ENCODE data around the gene NDEL1.

DNA sequence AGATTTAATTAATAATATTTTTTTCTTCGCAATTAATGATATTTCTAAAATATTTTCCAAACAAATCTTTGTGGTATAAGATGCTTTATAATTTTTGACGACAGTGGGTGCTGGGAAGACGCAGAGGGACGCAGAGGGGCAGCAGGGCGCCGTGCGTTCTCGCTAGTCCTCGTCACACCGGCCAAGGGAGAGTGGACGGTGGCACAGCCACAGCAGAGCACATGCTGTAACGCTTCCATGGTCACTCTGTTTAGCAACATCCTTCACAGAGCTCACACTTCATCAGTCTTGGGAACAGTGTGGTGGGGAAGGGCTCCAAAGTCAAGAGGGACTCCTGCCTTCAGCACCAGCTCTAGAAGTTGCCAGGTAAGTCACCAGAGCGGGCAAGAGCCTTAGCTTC, 60.4 kb downstream of the NDEL1 start:
- TF ChIP-seq GABPA (IDR thresholded peaks at IDR 0.05 in 1 of 2, conservative IDR thresholded peaks at IDR 0.05 in 1 of 2) (no peak), TAF1 (conservative IDR thresholded peaks at IDR 0.05) (no peak), ATF3 (IDR thresholded peaks at IDR 0.05) (no peak), JUND (IDR thresholded peaks at IDR 0.05) (no peak), REST (IDR thresholded peaks at IDR 0.05) (no peak), EGR1 (IDR thresholded peaks at IDR 0.05; ENCODE audit: low read depth in 2 of 2) (no peak), RAD21 (IDR thresholded peaks at IDR 0.05) (no peak)
- TF ChIP-seq, protein P1, sequence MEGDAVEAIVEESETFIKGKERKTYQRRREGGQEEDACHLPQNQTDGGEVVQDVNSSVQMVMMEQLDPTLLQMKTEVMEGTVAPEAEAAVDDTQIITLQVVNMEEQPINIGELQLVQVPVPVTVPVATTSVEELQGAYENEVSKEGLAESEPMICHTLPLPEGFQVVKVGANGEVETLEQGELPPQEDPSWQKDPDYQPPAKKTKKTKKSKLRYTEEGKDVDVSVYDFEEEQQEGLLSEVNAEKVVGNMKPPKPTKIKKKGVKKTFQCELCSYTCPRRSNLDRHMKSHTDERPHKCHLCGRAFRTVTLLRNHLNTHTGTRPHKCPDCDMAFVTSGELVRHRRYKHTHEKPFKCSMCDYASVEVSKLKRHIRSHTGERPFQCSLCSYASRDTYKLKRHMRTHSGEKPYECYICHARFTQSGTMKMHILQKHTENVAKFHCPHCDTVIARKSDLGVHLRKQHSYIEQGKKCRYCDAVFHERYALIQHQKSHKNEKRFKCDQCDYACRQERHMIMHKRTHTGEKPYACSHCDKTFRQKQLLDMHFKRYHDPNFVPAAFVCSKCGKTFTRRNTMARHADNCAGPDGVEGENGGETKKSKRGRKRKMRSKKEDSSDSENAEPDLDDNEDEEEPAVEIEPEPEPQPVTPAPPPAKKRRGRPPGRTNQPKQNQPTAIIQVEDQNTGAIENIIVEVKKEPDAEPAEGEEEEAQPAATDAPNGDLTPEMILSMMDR (IDR thresholded peaks at IDR 0.05; ENCODE audit: low read depth, low read length, missing input control) = no peak
